Inflammatory macrophage treated with lipopolysaccharide for 4 hours (primary cell): ENCODE data around the gene TMOD3.

Experiments used
- DNase-seq: peaks from one replicate; pipeline ENCODE4 v3.0.0-alpha.2; 2020

The TMOD3 gene

GRCh38 chr15:51912528-51912927, 83.1 kb downstream of the TMOD3 start:
- DNase-seq, result no peak

- DNase-seq, result no peak
Measured at GRCh38 chr15:51917493-51917892, 88.0 kb downstream of the TMOD3 start.

GRCh38 chr15:51924156-51925068, 95.0 kb downstream of the TMOD3 start:
- DNase-seq, result no peak

DNA sequence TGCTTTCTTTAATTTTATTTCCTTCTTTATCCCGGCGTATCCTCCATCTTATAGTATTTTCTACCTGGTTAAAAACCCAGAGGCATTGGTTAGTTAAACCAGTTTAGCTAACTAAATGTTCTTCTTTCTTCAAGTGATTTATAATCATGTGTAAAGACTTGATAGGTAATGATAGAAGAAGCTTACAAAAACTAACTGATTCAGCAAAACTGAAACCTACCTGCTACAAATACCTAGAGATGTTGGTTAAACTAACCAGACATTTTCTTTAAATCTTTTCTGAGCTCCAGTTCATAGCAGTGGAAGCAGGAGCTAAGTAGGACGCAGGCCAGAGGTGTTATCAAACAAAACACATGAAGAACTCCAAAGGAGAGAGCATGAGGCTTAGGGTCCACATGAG, 97.4 kb downstream of the TMOD3 start:
- DNase-seq, result no peak

DNA sequence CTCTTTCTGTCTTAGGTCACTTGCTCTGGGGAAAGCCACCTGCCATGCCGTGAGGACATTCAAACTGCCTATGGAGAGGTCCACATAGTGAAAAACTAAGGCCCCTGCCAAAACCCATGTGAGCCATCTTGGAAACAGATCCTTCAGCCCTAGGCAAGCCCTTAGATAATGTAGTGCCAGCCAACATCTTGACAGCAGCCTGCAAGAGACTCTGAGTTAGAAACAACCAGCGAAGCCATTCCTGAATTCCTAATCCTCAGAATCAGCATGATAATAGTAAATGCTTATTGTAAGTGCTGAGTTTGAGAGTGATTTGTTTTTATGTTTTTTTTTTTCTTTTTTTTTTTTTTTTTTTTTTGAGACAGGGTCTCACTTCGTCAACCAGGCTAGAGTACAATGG, 101.6 kb downstream of the TMOD3 start:
- DNase-seq, result no peak

GRCh38 chr15:51931638-51932037, 102.2 kb downstream of the TMOD3 start:
- DNase-seq, result no peak

- no peak for DNase-seq
Measured at GRCh38 chr15:51932161-51932560, 102.7 kb downstream of the TMOD3 start.

GRCh38 chr15:51935466-51936104, 106.1 kb downstream of the TMOD3 start:
- no peak for DNase-seq

DNA sequence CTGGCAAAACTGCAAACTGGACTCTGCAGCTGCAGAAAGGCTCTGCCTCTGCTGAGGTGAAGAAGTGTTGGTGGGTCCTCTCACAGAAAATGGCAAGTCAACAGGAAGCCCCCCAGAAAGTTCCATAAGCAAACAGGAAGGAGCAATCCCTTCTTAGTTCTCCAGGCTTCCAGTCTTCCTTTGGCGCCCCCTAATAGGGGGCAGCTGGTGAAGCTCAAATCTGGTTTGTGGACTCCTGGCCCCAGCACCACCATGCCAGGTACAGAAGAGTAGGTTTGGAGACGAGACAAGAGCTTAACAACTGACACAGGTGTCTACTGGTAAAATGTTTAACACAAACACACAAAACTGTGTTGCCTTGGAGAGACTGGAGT, 106.6 kb downstream of the TMOD3 start:
- DNase-seq, result no peak

- no peak for DNase-seq
Measured at GRCh38 chr15:51938286-51938685, 108.8 kb downstream of the TMOD3 start.

DNA sequence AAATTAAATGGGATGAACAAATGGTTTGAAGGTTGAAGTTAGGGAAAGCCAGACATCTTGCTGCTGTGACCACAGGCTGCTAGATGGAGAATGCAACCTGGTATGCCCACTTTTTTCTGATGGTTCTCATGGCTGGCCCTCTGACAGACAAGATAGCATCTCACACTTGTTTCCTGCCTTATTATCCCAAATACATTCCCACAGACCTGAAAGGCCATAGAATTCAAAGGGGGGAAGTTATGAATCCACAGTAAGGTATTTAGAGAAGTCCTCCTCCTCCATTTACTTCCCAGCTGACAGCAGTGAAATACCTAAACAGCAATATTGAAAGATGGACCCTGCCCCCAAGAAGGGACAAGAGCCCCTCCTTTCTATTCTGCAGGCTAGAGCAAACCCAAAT, 109.8 kb downstream of the TMOD3 start:
- no peak for DNase-seq

DNA sequence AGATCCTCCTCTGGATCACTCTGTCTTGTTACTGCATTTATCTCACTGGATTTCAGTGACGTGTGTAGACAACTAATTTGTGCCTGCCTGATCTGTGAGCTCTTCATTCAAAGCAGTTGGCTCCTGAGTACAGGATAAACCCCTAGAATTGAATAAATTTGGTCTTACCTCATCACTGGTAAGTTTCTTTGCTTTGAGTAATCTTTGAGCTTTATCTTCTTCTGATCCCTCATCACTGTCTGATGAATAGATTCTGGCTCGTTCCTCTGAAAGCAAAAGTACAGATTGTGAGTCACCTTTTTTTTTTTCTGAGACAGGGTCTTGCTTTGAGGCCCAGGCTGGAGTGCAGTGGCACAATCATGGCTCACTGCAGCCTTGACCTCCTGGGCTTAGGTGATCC, 117.7 kb downstream of the TMOD3 start:
- DNase-seq, result no peak

GRCh38 chr15:51952805-51953204, 123.4 kb downstream of the TMOD3 start:
- DNase-seq, result no peak

DNA sequence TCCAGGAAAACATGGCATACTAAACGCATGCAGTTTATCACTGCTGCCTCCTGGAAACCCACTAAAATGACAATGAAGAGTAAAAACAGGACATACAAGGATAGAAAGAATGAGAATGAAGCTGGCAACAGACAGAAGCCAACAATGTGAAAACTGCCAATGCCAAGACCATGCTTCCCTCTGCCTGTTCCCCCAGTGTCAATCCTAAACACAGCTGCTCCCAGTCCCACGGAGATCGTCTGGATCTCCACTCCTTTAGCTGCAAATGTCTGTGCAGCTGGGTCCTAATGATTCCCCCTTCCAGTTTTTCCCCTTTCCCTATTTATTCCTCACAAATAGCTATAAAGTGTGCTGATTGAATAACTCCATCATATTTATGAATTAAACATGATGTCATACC, 126.1 kb downstream of the TMOD3 start:
- DNase-seq, result no peak
